ENCODE results near the gene FTO. TPM values are rescaled to one million over a fixed set of nuclear protein-coding genes. Genes with fewer than 3 reads are reported as not detected.

FTO gene
- total RNA-seq, 1 donor from 2014 or later, result 107 TPM

GRCh38 chr16:54093281-54093680 lies 389.3 kb downstream of the FTO start:
- Mint-ChIP-seq H3K27me3 (ENCODE audit: low read depth) (no peaks in the 10 kb centered on the region), H3K27ac (ENCODE audit: unreplicated experiment) (no peak overlapping the region), H3K4me3 (no peak overlapping the region), H3K4me1 (peaks cover 8% of the 10 kb centered on the region), H3K36me3 (ENCODE audit: low read depth) (peaks cover 2% of the 10 kb centered on the region), H3K9me3 (peaks cover 2% of the 10 kb centered on the region)
- TF ChIP-seq CTCF (conservative IDR thresholded peaks at IDR 0.05), result no peak
- no peak for DNase-seq (ENCODE audit: low read depth, low spot score)

- peaks cover 2% of the 10 kb centered on the region for H3K9me3 Mint-ChIP-seq
- H3K27me3 Mint-ChIP-seq (ENCODE audit: low read depth), result no peaks in the 10 kb centered on the region
- TF ChIP-seq CTCF (conservative IDR thresholded peaks at IDR 0.05), result no peak
- H3K4me1 Mint-ChIP-seq, result peaks cover 15% of the 10 kb centered on the region
- no peak overlapping the region for H3K4me3 Mint-ChIP-seq
- H3K27ac Mint-ChIP-seq (ENCODE audit: unreplicated experiment), result peak overlapping the region; percentile 43
- peaks cover 2% of the 10 kb centered on the region for H3K36me3 Mint-ChIP-seq (ENCODE audit: low read depth)
- DNase-seq (ENCODE audit: low read depth, low spot score), result no peak
Measured at GRCh38 chr16:54094641-54095040, 390.7 kb downstream of the FTO start.

GRCh38 chr16:54096607-54097006 lies 392.7 kb downstream of the FTO start:
- Mint-ChIP-seq H3K27ac (ENCODE audit: unreplicated experiment) (no peak overlapping the region), H3K4me3 (no peak overlapping the region), H3K27me3 (ENCODE audit: low read depth) (no peaks in the 10 kb centered on the region), H3K36me3 (ENCODE audit: low read depth) (peaks cover 6% of the 10 kb centered on the region), H3K4me1 (peaks cover 15% of the 10 kb centered on the region), H3K9me3 (peaks cover 5% of the 10 kb centered on the region)
- TF ChIP-seq CTCF (conservative IDR thresholded peaks at IDR 0.05), result no peak
- DNase-seq (ENCODE audit: low read depth, low spot score), result no peak

GRCh38 chr16:54097774-54098173 lies 393.8 kb downstream of the FTO start:
- Mint-ChIP-seq H3K27ac (ENCODE audit: unreplicated experiment) (no peak overlapping the region), H3K4me1 (peaks cover 15% of the 10 kb centered on the region), H3K27me3 (ENCODE audit: low read depth) (no peaks in the 10 kb centered on the region), H3K36me3 (ENCODE audit: low read depth) (peaks cover 9% of the 10 kb centered on the region), H3K4me3 (no peak overlapping the region), H3K9me3 (peaks cover 5% of the 10 kb centered on the region)
- TF ChIP-seq CTCF (conservative IDR thresholded peaks at IDR 0.05), result no peak
- no peak for DNase-seq (ENCODE audit: low read depth, low spot score)

GRCh38 chr16:54098247-54098646 lies 394.3 kb downstream of the FTO start:
- Mint-ChIP-seq H3K9me3 (peaks cover 5% of the 10 kb centered on the region), H3K27me3 (ENCODE audit: low read depth) (no peaks in the 10 kb centered on the region), H3K4me1 (peaks cover 15% of the 10 kb centered on the region), H3K27ac (ENCODE audit: unreplicated experiment) (no peak overlapping the region), H3K36me3 (ENCODE audit: low read depth) (peaks cover 9% of the 10 kb centered on the region), H3K4me3 (no peak overlapping the region)
- TF ChIP-seq CTCF (conservative IDR thresholded peaks at IDR 0.05), result no peak
- DNase-seq (ENCODE audit: low read depth, low spot score), result no peak

GRCh38 chr16:54099627-54100026 lies 395.7 kb downstream of the FTO start:
- no peak for TF ChIP-seq CTCF (conservative IDR thresholded peaks at IDR 0.05)
- no peak for DNase-seq (ENCODE audit: low read depth, low spot score)
- peaks cover 5% of the 10 kb centered on the region for H3K9me3 Mint-ChIP-seq
- peaks cover 9% of the 10 kb centered on the region for H3K36me3 Mint-ChIP-seq (ENCODE audit: low read depth)
- no peak overlapping the region for H3K27ac Mint-ChIP-seq (ENCODE audit: unreplicated experiment)
- no peak overlapping the region for H3K4me3 Mint-ChIP-seq
- no peaks in the 10 kb centered on the region for H3K27me3 Mint-ChIP-seq (ENCODE audit: low read depth)
- H3K4me1 Mint-ChIP-seq, result peaks cover 15% of the 10 kb centered on the region
